ENCODE measurements around the gene STRADB.
"Not testable (repeated sequence)": the region's sequence is repeated elsewhere in the genome, so short reads cannot be mapped to it uniquely, and the experiment has no call there.

STRADB gene, protein sequence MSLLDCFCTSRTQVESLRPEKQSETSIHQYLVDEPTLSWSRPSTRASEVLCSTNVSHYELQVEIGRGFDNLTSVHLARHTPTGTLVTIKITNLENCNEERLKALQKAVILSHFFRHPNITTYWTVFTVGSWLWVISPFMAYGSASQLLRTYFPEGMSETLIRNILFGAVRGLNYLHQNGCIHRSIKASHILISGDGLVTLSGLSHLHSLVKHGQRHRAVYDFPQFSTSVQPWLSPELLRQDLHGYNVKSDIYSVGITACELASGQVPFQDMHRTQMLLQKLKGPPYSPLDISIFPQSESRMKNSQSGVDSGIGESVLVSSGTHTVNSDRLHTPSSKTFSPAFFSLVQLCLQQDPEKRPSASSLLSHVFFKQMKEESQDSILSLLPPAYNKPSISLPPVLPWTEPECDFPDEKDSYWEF

DNA sequence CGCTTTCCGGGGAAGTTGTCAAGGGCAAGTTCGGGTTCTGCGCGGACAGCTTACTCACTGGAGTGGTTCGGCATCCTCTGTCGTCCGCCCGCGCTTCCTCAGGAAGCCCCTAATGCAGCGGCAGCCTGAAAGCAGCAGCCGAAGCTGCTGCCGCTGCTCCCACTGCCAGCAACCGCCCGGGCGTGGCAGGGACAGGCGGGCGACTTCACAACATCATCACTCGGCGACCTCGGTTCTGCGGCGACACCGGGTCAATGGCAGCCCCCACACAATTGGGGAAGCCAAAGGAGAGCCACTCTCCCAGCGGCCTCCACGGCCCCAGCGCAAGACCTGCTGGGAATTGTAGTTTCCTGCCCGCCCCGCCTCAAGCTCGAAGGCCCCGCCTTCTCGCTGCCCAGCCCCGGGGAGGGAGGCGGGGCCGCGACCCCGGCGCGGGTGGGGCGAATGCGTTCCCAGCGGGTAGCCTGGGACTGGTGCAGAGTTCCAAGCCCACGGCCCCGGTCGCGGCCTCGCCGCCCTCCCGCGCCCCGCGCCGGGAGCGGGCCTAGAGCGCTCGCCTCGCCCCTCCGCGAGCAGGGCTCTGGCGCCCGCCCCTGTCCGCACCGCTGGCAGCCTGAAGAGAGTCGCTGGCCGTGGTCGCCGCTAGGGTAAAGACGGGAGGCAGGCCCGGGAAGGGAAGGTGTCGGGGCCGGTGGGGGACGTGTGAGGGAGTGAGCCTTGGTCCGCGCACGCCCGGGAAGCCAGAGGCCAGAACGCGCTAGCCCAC is at the start of gene STRADB, which contains the start of gene TRAK2:
Gene STRADB (plus strand): TSS at position 449 of the 766 bp plus-strand sequence. CDS start 3,101 bp downstream, outside the sequence.
Gene TRAK2 (minus strand): TSS at position 167 of the 766 bp plus-strand sequence. CDS start 30,951 bp downstream, outside the sequence.
- peak within 1 kb of the TSS; percentile 93 for H3K4me3 ChIP-seq (ENCODE audit: low read depth, low read length)

DNA sequence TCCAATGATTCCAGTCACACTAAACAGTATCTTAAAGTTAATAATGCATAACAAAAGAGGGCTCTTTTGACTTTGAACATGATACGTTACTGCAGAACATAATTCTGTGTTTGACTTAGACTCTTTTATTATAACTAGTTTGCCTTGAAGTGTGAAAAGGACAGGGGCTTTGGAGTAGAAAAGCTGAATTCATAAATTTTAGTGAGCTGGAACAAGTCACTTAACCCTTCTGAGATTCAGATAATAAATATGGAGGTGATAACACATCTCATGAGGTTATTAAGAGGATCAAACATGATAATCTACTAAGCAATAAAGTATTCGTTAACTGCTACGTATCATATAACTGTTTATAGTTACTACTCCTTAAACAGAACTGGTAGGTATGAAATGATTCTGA is 49.7 kb upstream of the STRADB start:
- H3K4me3 ChIP-seq (ENCODE audit: low read depth, low read length) = no peak overlapping the region

DNA sequence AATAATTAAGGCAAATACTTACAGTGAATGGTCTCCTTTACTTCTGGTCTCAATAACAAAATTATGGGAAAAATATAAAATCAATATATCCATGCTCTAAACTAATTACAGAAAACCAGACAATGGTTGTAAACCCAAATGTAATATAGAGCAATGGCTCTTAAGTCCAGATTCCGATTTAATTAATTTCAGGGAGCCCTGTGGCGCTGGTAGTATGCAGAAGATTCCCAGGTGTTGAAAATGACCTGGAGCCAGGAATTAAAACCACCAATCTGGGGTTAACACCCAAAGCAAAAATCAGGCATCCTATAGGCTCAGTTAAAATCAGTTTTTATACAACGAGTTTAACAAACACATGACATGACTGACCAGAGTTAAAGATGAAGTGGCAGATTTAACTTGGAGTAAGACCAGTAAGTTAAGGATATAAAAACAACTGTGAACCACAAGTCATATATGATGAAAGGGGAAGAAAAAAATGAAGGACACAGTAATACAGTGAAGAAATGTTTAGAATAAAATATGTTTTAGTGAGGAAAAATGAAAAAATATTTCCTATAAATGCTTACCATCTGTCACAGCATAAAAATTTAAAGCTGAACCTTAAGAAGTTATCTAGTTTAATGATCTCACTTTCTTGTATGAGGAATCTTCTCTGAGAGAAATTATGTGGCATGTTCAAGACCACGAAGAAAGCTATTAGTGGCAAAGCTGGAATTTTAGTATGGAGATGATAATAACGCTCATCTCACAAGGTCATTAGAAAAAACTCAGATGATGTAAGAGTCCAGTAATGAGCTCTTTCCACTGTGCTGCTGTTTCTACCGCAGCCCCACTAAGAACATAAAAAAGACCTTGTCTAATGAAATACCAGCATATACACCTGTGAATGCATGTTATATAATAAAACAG is 48.6 kb upstream of the STRADB start:
- no peak overlapping the region for H3K4me3 ChIP-seq (ENCODE audit: low read depth, low read length)

DNA sequence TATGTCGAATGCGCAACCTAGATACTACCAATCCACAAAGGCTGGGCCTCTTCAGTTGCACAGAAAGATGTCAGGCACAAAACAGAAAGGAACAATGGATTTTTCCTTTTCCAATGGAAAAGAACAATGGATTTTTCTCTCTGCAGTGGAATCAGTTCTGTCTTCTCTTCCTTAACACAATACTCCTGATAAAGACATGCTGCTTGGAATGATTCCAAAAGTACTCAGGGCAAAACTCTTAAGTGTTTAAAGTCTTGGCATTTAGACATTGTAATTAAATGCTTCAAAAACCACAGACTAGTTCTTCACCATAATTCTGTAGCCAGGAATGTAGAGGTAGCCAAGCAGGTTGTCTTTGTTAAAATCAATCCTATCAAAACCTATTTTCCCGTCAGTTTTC is 47.7 kb upstream of the STRADB start:
- H3K4me3 ChIP-seq (ENCODE audit: low read depth, low read length) = no peak overlapping the region

DNA sequence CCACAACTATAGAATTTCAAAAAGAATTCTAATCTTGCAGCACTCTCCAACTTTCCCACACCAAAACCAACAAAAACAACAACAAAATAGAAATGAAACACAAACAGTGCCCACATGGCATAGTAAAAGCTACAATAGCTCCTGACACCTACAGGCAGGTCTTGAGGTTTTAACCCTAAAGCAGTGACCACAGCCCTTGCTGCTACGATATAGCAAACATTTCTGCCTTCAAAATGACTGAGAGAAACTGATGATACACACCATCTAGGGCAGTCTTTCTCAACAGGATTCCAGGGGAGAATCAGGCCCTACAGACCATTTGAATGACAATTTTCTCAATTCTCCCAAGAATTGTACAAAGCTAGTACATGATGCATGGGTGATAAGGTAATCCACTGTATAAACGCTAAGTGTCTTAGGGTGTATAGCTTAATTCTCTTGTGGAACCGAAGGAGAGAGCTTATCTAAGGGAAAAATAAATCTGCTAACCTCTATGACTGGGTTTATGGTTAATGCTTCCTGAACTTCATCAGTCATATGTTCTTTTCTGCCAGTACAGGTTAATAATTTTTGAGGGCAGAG is 46.8 kb upstream of the STRADB start:
- no peak overlapping the region for H3K4me3 ChIP-seq (ENCODE audit: low read depth, low read length)

DNA sequence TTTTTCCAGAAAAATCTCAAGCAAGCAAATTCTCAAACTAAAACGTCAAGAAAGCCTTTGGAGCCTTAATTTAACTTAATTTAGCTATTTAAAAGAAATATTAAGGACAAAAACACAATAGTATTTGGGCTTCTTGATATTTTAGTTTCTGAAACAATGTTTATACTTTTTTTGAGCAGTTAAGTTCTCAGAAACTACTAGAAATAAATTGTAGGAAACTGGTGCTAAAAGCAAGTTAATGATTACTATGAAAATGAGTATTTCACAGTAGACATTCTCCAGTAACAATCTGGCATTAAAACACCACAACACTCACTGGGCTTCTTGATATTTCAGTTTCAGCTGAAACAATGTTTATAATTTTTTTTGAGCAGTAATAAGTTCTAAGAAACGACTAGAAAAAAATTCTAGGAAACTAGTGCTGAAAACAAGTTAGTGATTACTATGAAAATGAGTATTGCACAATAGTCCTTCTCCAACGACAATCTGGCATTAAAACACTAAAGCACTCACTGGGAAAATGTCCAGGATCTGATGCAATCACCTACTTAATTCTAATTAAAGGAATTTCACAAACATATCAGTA is 45.4 kb upstream of the STRADB start:
- no peak overlapping the region for H3K4me3 ChIP-seq (ENCODE audit: low read depth, low read length)

DNA sequence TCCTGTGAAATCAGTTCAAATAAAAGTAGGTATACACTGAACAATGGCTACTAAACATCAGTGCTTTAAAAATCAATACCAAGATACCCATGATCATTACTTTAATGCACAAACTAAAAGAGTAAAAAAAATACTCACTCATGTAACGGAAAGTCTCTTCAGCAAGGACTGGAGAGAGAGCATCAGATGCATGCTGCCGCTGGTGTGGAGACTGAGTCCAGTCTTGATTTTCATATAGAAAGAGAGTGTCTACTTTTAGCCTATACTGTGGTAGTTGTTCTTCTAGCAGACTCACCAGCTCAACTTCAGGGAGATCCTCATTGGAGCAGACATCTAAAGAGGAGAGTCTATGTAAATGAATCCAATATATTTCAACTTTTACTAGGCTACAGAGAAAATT is 44.3 kb upstream of the STRADB start:
- H3K4me3 ChIP-seq (ENCODE audit: low read depth, low read length) = no peak overlapping the region

DNA sequence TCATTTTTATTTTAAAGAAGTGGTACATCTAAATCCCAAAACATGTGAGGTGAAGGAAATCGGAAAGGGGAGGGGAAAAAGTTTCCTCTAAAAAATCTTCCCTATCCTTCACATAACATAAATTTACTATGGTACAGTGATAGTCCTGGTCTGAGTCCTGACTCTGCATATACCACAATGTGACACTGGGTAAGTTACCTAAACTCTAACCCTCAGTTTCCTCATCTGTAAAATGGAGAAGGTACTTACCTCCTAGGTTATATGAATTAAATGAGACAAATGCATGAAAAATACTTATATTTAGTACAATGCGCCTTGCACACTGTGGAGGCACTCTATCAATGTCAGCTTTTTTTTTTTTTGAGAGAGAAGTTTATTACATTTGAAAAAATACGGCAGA is 42.6 kb upstream of the STRADB start:
- H3K4me3 ChIP-seq (ENCODE audit: low read depth, low read length) = no peak overlapping the region

DNA sequence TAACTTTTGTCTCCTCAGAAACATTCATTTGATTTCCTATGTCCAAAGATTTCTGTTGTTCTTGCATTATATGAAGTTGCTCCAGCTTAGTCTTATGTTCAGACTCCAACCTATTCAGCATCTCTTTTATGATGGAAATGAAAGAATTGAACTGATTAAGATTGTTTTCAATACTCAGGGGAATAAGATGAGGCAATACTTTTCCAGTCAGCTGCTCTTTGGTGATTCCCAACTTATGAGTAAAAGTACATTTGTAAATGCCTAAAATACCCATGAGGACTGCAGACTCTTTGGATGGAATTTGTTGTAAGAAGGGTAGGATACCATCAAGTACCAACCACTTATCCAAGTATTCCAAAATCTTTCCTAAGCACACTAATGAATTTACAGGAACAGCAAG is 40.1 kb upstream of the STRADB start:
- H3K4me3 ChIP-seq (ENCODE audit: low read depth, low read length) = no peak overlapping the region

DNA sequence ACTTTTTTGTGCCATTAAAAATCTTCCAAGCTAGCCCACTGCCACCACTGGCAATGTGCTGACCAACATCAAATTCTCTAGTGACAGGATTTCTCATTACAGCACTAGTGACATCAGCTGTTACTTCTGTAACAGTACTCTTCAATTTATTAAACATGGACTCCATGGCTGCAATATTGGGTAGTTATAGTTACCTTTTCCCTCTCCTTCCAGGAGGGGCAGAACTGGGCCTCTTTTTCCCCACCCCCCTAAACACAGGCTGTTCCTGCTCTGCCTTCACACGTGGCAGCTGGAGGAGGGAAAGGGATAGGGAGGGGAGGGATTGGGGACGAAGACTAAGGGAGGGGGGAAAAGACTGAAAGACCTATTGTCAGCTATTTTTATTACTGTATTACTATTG is 38.4 kb upstream of the STRADB start:
- H3K4me3 ChIP-seq (ENCODE audit: low read depth, low read length) = no peak overlapping the region

DNA sequence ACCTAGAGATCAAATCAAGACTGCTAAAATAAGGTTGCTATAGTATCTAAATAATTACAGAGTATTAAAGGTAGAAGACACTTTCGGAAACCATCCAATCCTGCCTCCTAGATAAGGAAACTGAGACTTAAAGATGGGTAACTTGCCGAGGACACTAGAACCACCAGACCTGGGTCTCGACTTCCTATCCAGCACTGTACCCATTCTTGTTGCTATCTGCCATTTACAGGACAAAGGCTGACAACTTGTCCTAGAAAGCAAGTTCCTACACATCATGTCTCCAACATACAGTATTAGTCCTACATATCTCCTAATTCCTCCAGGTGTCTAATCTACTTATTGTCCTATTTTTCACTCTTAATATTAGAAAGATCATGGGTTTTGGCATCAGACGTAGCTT is 38.0 kb upstream of the STRADB start:
- no peak overlapping the region for H3K4me3 ChIP-seq (ENCODE audit: low read depth, low read length)

DNA sequence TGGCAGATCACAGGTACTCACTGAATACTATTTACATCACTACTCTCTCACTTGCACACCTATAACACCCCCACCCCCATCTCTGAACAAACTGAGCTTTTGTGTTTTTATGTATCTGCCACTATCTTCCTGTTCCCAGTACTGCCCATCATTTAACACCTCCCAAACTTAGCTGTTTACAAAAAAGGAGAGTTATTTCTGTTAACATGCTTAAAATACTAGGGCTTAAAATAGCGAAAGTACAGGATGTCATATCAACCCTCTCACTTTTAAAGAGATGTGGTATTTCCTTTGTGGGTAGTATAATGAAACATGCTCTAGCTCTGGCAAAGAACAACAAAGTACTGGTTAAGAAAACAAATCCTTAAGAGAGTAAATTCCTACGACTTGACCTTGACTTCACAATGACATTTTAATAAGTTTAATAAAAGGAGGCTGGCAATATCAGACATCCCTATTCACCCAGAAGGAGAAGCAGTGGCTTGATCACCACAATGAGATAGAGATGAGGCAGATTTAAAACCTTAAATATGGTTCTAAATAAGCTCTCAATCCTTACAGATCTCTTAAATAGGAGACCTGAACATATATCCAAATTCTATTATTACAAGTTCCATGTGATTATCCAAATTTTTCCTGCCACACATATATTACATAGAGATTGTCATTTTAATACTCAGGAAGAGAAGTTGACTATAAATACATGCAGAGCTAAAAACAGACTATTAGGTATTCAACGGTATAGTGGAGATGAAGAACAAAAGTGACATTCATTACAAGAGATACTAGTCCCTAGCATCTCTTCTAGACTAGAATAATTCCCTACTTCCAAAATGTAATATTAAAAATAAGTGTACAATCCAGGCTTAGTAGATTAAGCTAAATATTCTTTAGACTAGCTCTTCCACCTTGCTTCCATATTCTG is 37.2 kb upstream of the STRADB start:
- no peak overlapping the region for H3K4me3 ChIP-seq (ENCODE audit: low read depth, low read length)

DNA sequence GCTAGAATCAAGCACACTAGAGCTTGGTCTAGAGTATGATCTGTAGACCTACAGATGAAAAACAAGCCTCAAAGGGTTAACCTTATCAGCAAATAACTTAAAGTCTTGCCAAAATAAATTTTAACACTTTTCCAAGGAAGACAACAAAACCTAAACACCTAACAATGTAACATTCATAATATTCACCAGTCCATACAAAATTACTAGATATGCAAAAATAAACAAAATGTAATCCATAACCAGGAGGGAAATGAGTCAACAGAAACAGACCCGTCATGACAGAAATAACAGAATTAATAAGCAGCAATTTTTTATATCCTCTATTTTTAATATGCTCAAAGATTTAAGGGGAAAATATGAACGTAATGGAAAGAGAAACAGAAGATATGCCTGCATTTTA is 36.4 kb upstream of the STRADB start:
- no peak overlapping the region for H3K4me3 ChIP-seq (ENCODE audit: low read depth, low read length)

DNA sequence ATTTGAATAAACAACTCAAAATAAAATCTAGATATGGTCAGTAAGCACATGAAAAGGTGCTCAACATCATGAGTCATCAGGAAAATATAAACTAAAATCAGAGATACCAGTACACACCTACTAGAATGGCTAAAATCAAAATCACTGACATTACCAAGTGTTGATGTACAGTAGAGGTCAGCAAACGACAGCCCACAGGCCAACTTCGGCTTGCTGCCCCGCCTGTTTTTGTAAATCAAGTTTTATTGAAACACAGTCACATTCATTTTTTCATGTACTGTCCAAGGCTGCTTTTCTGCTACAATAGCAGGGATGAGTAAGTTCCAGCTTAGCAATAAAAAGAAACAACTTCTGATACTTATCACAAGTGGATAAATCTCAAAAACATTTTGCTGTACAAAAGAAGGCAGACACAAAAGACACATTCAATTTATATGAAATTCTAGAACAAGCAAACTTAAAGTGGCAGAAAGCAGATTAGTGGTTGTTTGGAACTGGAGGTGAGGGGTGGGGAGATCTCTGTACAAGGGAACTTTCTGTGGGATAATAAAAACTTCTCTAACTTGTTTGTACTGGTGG is 32.4 kb upstream of the STRADB start:
- no peak overlapping the region for H3K4me3 ChIP-seq (ENCODE audit: low read depth, low read length)

DNA sequence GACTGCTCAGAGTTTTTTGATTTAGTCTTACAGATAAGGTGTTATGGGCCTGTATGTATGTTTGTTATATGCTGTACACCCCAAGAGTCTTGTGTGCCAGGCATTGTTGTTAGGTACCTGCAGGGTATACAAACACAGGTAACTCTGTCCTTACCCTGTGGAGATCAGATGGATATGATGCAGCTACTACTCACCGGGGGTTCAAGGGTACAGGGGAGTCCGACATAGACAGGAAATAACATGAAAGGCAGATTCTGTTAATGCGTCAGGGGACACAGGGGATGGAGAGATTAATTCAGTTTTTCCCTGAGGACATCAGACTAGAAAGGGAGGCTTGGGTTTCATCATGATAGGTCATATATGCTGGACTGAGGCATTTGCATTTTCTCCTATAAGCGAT is 31.6 kb upstream of the STRADB start:
- no peak overlapping the region for H3K4me3 ChIP-seq (ENCODE audit: low read depth, low read length)

DNA sequence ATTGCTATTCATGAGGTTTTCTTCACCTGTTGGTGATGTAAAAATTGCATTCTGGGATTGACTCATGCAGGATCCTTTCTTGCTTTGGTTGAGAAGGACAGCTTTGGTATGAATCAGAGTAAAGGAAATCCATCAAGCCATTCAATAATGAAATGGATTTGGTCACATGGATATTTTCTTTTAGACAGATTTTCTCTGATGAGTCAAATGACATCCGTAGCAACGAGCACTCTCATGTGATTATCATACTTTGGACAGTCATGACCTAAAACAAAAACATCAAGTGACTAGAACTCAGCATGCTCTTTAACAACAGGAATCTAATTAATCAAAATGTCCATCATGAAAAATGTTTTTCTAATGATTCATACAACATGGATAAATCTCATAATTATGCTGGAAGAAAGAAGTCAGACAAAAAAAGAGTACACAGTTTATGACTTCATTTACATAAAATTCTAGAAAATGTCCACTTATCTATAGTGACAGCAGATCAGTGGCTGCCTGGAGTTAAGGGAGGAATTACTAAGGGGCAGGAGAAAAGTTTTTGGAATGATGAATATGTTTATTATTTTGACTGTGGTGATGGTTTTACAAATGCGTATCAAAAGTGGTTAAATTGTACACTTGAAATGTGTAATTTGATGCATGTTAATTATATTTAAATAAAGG is 31.0 kb upstream of the STRADB start:
- H3K4me3 ChIP-seq (ENCODE audit: low read depth, low read length) = no peak overlapping the region

DNA sequence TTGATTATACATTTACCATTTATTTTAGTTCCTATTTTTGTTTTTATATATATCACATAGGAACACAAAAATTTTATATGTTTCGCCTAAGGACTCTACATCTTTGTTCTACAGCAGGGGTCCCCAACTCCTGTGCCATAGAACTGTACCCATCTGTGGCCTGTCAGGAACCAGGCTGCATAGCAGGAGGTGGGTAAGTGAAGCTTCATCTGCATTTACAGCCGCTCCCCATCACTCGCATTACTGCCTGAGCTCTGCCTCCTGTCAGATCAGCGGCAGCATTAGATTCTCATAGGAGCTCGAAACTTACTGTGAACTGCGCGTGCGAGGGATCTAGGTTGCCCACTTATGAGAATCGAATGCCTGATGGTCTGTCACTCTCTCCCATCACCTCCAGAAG is 25.6 kb upstream of the STRADB start:
- H3K4me3 ChIP-seq (ENCODE audit: low read depth, low read length) = no peak overlapping the region

DNA sequence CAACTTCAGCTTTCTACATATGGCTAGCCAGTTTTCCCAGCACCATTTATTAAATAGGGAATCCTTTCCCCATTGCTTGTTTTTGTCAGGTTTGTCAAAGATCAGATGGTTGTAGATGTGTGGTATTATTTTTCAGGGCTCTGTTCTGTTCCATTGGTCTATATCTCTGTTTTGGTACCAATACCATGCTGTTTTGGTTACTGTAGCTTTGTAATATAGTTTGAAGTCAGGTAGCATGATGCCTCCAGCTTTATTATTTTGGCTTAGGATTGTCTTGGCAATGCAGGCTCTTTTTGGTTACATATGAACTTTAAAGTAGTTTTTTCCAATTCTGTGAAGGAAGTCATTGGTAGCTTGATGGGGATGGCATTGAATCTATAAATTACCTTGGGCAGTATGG is 23.2 kb upstream of the STRADB start:
- not testable (repeated sequence) for H3K4me3 ChIP-seq (ENCODE audit: low read depth, low read length)
